Spleen (tissue), 7 donors: Measurements from ENCODE around the gene HADH.

Experiments
- CTCF ChIP-seq, 11 experiments: fragments of 200-600 bp in 7 of 11; fragments of 450-650 bp in 4 of 11; sonication (generic) in 4 of 11; IDR thresholded peaks in 8 of 11; conservative IDR thresholded peaks in 3 of 11; 1 replicate in 7 of 11; 2 replicates in 4 of 11; pipeline versions ENCODE4 v1.4.0 to v1.8.0; 2016 to 2021; ENCODE audit warnings: antibody characterized with exemption in 11 of 11, inconsistent platforms in 4 of 11, mild to moderate bottlenecking in 1 of 11
- POLR2A ChIP-seq, 3 donors: fragments of 450-650 bp; IDR thresholded peaks; one replicate each; pipeline ENCODE4 v1.5.1; 2017; ENCODE audit warnings: antibody characterized with exemption in 3 of 3, mild to moderate bottlenecking in 1 of 3
- POLR2AphosphoS5 ChIP-seq, 3 donors: sonication (generic); formaldehyde crosslinking; IDR thresholded peaks; one replicate each; pipeline ENCODE4 v1.5.1; 2017; ENCODE audit warnings: antibody characterized with exemption in 3 of 3
- donor health status: DM: no; HTN: no; CAD: no; lungs with moderate emphysema.
- donor health status: DM: no; HTN: no; CAD: no.
- donor health status: DM: no; HTN: no; CAD: no.

GRCh38 chr4:108010167-108010566, 20.5 kb downstream of the HADH start:
- TF ChIP-seq POLR2A (IDR thresholded peaks at IDR 0.05) (no peak), CTCF (IDR thresholded peaks at IDR 0.05 in 8 of 11, conservative IDR thresholded peaks at IDR 0.05 in 3 of 11) (no peak), POLR2AphosphoS5 (IDR thresholded peaks at IDR 0.05) (no peak)
